Thyroid gland (tissue), 4 donors: ENCODE data around the gene CD79B.

Source experiments
- POLR2A ChIP-seq, 2 donors: fragments of 450-650 bp; IDR thresholded peaks; one replicate each; pipeline ENCODE4 v1.6.1; 2017; ENCODE audit warnings: antibody characterized with exemption in 2 of 2, mild to moderate bottlenecking in 2 of 2, moderate library complexity in 1 of 2
- TF ChIP-seq, protein P1 (sequence below), 6 experiments: fragments of 200-600 bp in 3 of 6; fragments of 450-650 bp in 3 of 6; sonication (generic) in 3 of 6; IDR thresholded peaks; one replicate each; pipeline ENCODE4 v1.5.1; 2016 to 2019; ENCODE audit warnings: antibody characterized with exemption in 6 of 6, mild to moderate bottlenecking in 2 of 6, inconsistent platforms in 1 of 6, moderate library complexity in 1 of 6

GRCh38 chr17:63880706-63881105 lies 51.4 kb downstream of the CD79B start:
- TF ChIP-seq, protein P1, sequence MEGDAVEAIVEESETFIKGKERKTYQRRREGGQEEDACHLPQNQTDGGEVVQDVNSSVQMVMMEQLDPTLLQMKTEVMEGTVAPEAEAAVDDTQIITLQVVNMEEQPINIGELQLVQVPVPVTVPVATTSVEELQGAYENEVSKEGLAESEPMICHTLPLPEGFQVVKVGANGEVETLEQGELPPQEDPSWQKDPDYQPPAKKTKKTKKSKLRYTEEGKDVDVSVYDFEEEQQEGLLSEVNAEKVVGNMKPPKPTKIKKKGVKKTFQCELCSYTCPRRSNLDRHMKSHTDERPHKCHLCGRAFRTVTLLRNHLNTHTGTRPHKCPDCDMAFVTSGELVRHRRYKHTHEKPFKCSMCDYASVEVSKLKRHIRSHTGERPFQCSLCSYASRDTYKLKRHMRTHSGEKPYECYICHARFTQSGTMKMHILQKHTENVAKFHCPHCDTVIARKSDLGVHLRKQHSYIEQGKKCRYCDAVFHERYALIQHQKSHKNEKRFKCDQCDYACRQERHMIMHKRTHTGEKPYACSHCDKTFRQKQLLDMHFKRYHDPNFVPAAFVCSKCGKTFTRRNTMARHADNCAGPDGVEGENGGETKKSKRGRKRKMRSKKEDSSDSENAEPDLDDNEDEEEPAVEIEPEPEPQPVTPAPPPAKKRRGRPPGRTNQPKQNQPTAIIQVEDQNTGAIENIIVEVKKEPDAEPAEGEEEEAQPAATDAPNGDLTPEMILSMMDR (IDR thresholded peaks at IDR 0.05), result no peak
- TF ChIP-seq POLR2A (IDR thresholded peaks at IDR 0.05), result no peak
